ENCODE results near the gene PSMD1.
A peak's percentile ranks its signal among the peaks of the same experiment; 100 is the strongest.

Gene PSMD1

GRCh38 chr2:231036131-231036530, 20.5 kb upstream of the PSMD1 start:
- Histone ChIP-seq H3K36me3 (ENCODE audit: control insufficient read depth, low read length) (no peaks in the 10 kb centered on the region), H4K20me1 (ENCODE audit: control insufficient read depth, insufficient read depth, low read depth, low read length) (no peaks in the 10 kb centered on the region), H3K79me2 (ENCODE audit: control insufficient read depth, low read length) (no peaks in the 10 kb centered on the region), H3K9me3 (ENCODE audit: control insufficient read depth, insufficient read depth, low read length) (no peaks in the 10 kb centered on the region), H3K27ac (ENCODE audit: low read depth, low read length) (no peak overlapping the region), H3K9me2 (replicated peaks; ENCODE audit: control insufficient read depth, low read length) (no peaks in the 10 kb centered on the region), H3K27me3 (ENCODE audit: control insufficient read depth, low read length) (peaks cover 39% of the 10 kb centered on the region), H3K4me3 (ENCODE audit: low read length) (no peak overlapping the region), H3K4me2 (ENCODE audit: low read length) (no peak overlapping the region), H3F3A (ENCODE audit: control insufficient read depth, insufficient read depth) (no peaks in the 10 kb centered on the region), H3K4me1 (ENCODE audit: control insufficient read depth, low read length) (peaks cover 8% of the 10 kb centered on the region)
- TF ChIP-seq EZH2phosphoT487 (IDR thresholded peaks at IDR 0.05; ENCODE audit: borderline replicate concordance, low read length) = no peak
- no peak for TF ChIP-seq CTCF (IDR thresholded peaks at IDR 0.05; ENCODE audit: low read depth, low read length, poor library complexity, severe bottlenecking)

GRCh38 chr2:231036578-231037106, 20.0 kb upstream of the PSMD1 start:
- Histone ChIP-seq H4K20me1 (ENCODE audit: control insufficient read depth, insufficient read depth, low read depth, low read length) (no peaks in the 10 kb centered on the region), H3F3A (ENCODE audit: control insufficient read depth, insufficient read depth) (no peaks in the 10 kb centered on the region), H3K36me3 (ENCODE audit: control insufficient read depth, low read length) (no peaks in the 10 kb centered on the region), H3K79me2 (ENCODE audit: control insufficient read depth, low read length) (no peaks in the 10 kb centered on the region), H3K4me3 (ENCODE audit: low read length) (no peak overlapping the region), H3K27ac (ENCODE audit: low read depth, low read length) (no peak overlapping the region), H3K27me3 (ENCODE audit: control insufficient read depth, low read length) (peaks cover 41% of the 10 kb centered on the region), H3K4me2 (ENCODE audit: low read length) (no peak overlapping the region), H3K4me1 (ENCODE audit: control insufficient read depth, low read length) (peaks cover 8% of the 10 kb centered on the region), H3K9me2 (replicated peaks; ENCODE audit: control insufficient read depth, low read length) (no peaks in the 10 kb centered on the region), H3K9me3 (ENCODE audit: control insufficient read depth, insufficient read depth, low read length) (no peaks in the 10 kb centered on the region)
- no peak for TF ChIP-seq CTCF (IDR thresholded peaks at IDR 0.05; ENCODE audit: low read depth, low read length, poor library complexity, severe bottlenecking)
- TF ChIP-seq EZH2phosphoT487 (IDR thresholded peaks at IDR 0.05; ENCODE audit: borderline replicate concordance, low read length) = no peak

GRCh38 chr2:231037202-231037730, 19.4 kb upstream of the PSMD1 start, which contains the start of gene C2orf72:
TSS of gene C2orf72 (plus strand) at chr2:231037523. CDS start at chr2:231037566, 43 bp downstream.
- Histone ChIP-seq H3K4me2 (ENCODE audit: low read length) (peak within 1 kb of the TSS; percentile 15; the same call in 1 of the 2 replicates), H3F3A (ENCODE audit: control insufficient read depth, insufficient read depth) (no peaks in the 10 kb centered on the region), H3K79me2 (ENCODE audit: control insufficient read depth, low read length) (no peaks in the 10 kb centered on the region), H3K9me2 (replicated peaks; ENCODE audit: control insufficient read depth, low read length) (no peaks in the 10 kb centered on the region), H3K9me3 (ENCODE audit: control insufficient read depth, insufficient read depth, low read length) (no peaks in the 10 kb centered on the region), H3K27ac (ENCODE audit: low read depth, low read length) (no peak within 1 kb of the TSS), H4K20me1 (ENCODE audit: control insufficient read depth, insufficient read depth, low read depth, low read length) (no peaks in the 10 kb centered on the region), H3K36me3 (ENCODE audit: control insufficient read depth, low read length) (no peaks in the 10 kb centered on the region), H3K4me1 (ENCODE audit: control insufficient read depth, low read length) (peaks cover 8% of the 10 kb centered on the region), H3K27me3 (ENCODE audit: control insufficient read depth, low read length) (peaks cover 40% of the 10 kb centered on the region), H3K4me3 (ENCODE audit: low read length) (no peak within 1 kb of the TSS)
- TF ChIP-seq CTCF (IDR thresholded peaks at IDR 0.05; ENCODE audit: low read depth, low read length, poor library complexity, severe bottlenecking) = no peak
- TF ChIP-seq EZH2phosphoT487 (IDR thresholded peaks at IDR 0.05; ENCODE audit: borderline replicate concordance, low read length) = no peak
